ENCODE data around the gene RSBN1L.

GRCh38 chr7:77648742-77649338, 47.4 kb upstream of the RSBN1L start:
- TF ChIP-seq EZH2phosphoT487 (IDR thresholded peaks at IDR 0.05; ENCODE audit: borderline replicate concordance) (no peak), CTCF (conservative IDR thresholded peaks at IDR 0.05; ENCODE audit: low read length) (no peak)
